NCI-H2171 (cell line): ENCODE data around the gene TP53TG3C.
"Not testable (repeated sequence)": the region's sequence is repeated elsewhere in the genome, so short reads cannot be mapped to it uniquely, and the experiment has no call there.

Source experiments
- DNase-seq: peaks from one replicate; lab custom pipeline; 2025; lab: John Stamatoyannopoulos, UW

Gene TP53TG3C

GRCh38 chr16:33193926-33194325, at the start of gene TP53TG3C:
TSS of gene TP53TG3C (plus strand) at chr16:33194226. CDS start at chr16:33194294, 68 bp downstream.
- not testable (repeated sequence) for DNase-seq
